Measurements from ENCODE around the gene SBF1. TPM values are rescaled to one million over a fixed set of nuclear protein-coding genes. Genes with fewer than 3 reads are reported as not detected.

Gene SBF1
- total and polyA plus RNA-seq, 2 of the 13 experiments (the other 11 are each of a cell fraction or from before 2014, with no cell fraction given), result 31.7 to 40.9 TPM

DNA sequence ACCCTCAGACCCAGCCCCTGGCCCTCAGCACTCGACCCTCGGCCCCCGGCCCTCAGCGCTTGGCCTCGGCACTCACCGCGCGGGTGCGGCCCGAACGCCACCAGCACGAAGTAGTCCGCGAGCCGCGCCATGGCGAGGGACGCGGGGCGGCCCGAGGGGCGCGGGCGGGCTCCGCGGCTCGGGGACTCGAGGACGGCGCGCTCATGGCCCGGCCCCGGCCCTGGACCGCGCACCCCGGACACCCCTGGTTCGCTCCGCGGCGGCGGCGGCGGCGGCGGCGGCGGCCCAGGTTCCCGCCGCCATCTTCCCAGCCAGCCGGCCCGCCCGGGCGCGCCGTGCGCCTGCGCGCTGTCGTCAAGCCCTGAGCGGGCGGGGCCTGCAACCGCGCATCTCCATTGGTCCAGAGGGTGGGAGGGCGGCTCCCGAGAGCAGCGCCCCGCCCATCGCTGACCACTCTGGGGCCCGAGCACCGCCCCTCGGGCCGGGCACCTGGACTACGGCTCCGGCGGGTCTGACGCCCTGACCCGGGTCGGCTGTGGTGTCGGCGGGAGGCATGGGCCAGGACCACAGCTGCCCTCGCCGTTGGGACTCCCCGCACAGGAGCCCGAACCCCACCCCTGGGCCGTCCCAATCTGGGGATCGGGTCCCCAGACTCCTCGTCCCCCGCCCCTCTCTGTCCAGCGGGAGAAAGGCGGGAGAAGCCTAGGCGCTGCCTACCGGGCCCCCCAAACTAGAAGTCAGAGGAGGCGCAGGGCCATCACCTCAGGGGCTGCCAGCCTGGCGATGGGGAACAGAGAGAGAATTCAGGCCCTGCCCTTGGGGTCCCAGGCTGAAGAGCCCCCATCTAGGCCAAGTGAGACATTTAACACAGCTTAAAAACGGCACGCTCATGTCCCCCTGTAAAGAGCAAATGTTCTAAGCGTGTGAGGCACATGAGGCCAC is at the start of gene SBF1 (continued):
- TF ChIP-seq HNRNPLL (IDR thresholded peaks at IDR 0.05; ENCODE audit: low read depth, low read length, poor library complexity, severe bottlenecking), result no peak
- no peak for TF ChIP-seq CCAR2 (optimal IDR thresholded peaks at IDR 0.05; ENCODE audit: low read depth, low read length)
- TF ChIP-seq ZFYVE20 (CRISPR knock-in tag; IDR thresholded peaks at IDR 0.05; ENCODE audit: borderline replicate concordance, low read depth), result no peak
- TF ChIP-seq KAT8 (CRISPR knock-in tag; IDR thresholded peaks at IDR 0.05), result peak; percentile 48; the same call in 1 of the 2 replicates
- TF ChIP-seq IRF9 (CRISPR knock-in tag; IDR thresholded peaks at IDR 0.05; ENCODE audit: borderline replicate concordance), result peak; percentile 48; the same call in 1 of the 2 replicates
- TF ChIP-seq NBN (conservative IDR thresholded peaks at IDR 0.05), result no peak
- TF ChIP-seq, protein P1, sequence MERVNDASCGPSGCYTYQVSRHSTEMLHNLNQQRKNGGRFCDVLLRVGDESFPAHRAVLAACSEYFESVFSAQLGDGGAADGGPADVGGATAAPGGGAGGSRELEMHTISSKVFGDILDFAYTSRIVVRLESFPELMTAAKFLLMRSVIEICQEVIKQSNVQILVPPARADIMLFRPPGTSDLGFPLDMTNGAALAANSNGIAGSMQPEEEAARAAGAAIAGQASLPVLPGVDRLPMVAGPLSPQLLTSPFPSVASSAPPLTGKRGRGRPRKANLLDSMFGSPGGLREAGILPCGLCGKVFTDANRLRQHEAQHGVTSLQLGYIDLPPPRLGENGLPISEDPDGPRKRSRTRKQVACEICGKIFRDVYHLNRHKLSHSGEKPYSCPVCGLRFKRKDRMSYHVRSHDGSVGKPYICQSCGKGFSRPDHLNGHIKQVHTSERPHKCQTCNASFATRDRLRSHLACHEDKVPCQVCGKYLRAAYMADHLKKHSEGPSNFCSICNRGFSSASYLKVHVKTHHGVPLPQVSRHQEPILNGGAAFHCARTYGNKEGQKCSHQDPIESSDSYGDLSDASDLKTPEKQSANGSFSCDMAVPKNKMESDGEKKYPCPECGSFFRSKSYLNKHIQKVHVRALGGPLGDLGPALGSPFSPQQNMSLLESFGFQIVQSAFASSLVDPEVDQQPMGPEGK (CRISPR knock-in tag; IDR thresholded peaks at IDR 0.05), result peak; percentile 39; the same call in 1 of the 2 replicates
- TF ChIP-seq ZNF101 (CRISPR knock-in tag; IDR thresholded peaks at IDR 0.05; ENCODE audit: borderline replicate concordance, low read depth), result no peak
- TF ChIP-seq, protein P2, sequence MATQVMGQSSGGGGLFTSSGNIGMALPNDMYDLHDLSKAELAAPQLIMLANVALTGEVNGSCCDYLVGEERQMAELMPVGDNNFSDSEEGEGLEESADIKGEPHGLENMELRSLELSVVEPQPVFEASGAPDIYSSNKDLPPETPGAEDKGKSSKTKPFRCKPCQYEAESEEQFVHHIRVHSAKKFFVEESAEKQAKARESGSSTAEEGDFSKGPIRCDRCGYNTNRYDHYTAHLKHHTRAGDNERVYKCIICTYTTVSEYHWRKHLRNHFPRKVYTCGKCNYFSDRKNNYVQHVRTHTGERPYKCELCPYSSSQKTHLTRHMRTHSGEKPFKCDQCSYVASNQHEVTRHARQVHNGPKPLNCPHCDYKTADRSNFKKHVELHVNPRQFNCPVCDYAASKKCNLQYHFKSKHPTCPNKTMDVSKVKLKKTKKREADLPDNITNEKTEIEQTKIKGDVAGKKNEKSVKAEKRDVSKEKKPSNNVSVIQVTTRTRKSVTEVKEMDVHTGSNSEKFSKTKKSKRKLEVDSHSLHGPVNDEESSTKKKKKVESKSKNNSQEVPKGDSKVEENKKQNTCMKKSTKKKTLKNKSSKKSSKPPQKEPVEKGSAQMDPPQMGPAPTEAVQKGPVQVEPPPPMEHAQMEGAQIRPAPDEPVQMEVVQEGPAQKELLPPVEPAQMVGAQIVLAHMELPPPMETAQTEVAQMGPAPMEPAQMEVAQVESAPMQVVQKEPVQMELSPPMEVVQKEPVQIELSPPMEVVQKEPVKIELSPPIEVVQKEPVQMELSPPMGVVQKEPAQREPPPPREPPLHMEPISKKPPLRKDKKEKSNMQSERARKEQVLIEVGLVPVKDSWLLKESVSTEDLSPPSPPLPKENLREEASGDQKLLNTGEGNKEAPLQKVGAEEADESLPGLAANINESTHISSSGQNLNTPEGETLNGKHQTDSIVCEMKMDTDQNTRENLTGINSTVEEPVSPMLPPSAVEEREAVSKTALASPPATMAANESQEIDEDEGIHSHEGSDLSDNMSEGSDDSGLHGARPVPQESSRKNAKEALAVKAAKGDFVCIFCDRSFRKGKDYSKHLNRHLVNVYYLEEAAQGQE (IDR thresholded peaks at IDR 0.05; ENCODE audit: borderline replicate concordance in 1 of 2, low read depth in 1 of 2, low read length in 2 of 2), result no peak
- TF ChIP-seq ZNF775 (CRISPR knock-in tag; IDR thresholded peaks at IDR 0.05; ENCODE audit: borderline replicate concordance), result no peak
- TF ChIP-seq ZNF790 (CRISPR knock-in tag; IDR thresholded peaks at IDR 0.05; ENCODE audit: borderline replicate concordance), result no peak
- TF ChIP-seq NRL (CRISPR knock-in tag; IDR thresholded peaks at IDR 0.05; ENCODE audit: borderline replicate concordance), result peak; percentile 18; the same call in 1 of the 2 replicates
- TF ChIP-seq GABPB1 (CRISPR knock-in tag; IDR thresholded peaks at IDR 0.05), result peak; percentile 45; the same call in 1 of the 2 replicates
- TF ChIP-seq YEATS4 (CRISPR knock-in tag; IDR thresholded peaks at IDR 0.05; ENCODE audit: borderline replicate concordance), result peak; percentile 36; the same call in 1 of the 2 replicates
- no peak for TF ChIP-seq MIER2 (CRISPR knock-in tag; IDR thresholded peaks at IDR 0.05)
- TF ChIP-seq ZNF616 (CRISPR knock-in tag; IDR thresholded peaks at IDR 0.05; ENCODE audit: low read depth), result no peak
- TF ChIP-seq ARNT (IDR thresholded peaks at IDR 0.05), result no peak
- TF ChIP-seq NFYB (CRISPR knock-in tag; IDR thresholded peaks at IDR 0.05), result peak; percentile 76
- no peak for TF ChIP-seq REPIN1 (CRISPR knock-in tag; IDR thresholded peaks at IDR 0.05; ENCODE audit: borderline replicate concordance, low read depth)
- TF ChIP-seq ZNF235 (CRISPR knock-in tag; IDR thresholded peaks at IDR 0.05; ENCODE audit: borderline replicate concordance), result peak; percentile 60; the same call in 1 of the 2 replicates

Measured in HepG2 (cell line).